ENCODE measurements around the gene CREBRF.
"Not testable (repeated sequence)": the region's sequence is repeated elsewhere in the genome, so short reads cannot be mapped to it uniquely, and the experiment has no call there.

DNA sequence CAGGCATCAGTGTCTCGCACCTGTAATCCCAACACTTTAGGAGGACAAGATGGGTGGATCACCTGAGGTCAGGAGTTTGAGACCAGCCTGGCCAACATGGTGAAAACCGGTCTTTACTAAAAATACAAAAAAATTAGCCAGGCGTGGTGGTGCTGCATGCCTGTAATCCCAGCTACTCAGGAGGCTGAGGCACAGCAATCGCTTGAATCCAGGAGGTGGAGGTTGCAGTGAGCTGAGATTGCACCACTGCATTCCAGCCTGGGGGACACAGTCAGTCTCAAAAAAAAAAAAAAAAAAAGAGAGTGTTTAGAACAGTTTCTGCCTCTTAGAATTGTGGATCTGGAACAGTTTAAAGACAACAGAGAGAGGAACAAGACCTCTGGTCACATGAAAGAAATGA is 20.3 kb downstream of the CREBRF start:
- TF ChIP-seq, protein P1, sequence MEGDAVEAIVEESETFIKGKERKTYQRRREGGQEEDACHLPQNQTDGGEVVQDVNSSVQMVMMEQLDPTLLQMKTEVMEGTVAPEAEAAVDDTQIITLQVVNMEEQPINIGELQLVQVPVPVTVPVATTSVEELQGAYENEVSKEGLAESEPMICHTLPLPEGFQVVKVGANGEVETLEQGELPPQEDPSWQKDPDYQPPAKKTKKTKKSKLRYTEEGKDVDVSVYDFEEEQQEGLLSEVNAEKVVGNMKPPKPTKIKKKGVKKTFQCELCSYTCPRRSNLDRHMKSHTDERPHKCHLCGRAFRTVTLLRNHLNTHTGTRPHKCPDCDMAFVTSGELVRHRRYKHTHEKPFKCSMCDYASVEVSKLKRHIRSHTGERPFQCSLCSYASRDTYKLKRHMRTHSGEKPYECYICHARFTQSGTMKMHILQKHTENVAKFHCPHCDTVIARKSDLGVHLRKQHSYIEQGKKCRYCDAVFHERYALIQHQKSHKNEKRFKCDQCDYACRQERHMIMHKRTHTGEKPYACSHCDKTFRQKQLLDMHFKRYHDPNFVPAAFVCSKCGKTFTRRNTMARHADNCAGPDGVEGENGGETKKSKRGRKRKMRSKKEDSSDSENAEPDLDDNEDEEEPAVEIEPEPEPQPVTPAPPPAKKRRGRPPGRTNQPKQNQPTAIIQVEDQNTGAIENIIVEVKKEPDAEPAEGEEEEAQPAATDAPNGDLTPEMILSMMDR (IDR thresholded peaks at IDR 0.05) = not testable (repeated sequence)
- TF ChIP-seq POLR2AphosphoS5 (IDR thresholded peaks at IDR 0.05) = not testable (repeated sequence)

All from breast epithelium (tissue), 3 donors.